Measurements from ENCODE around the gene USP28. TPM values are rescaled to one million over a fixed set of nuclear protein-coding genes. Genes with fewer than 3 reads are reported as not detected.
"Not testable (repeated sequence)": the region's sequence is repeated elsewhere in the genome, so short reads cannot be mapped to it uniquely, and the experiment has no call there.

USP28 gene
- 10 to 100 TPM; 36.6 to 39.9 TPM for total RNA-seq
- polyA plus RNA-seq (ENCODE audit: insufficient read depth, low read depth, low replicate concordance), result 23.2 TPM
- long read RNA-seq, donor 1, partial matches to known transcripts, result 0 of 4 reads
- long read RNA-seq, donor 1, other reads (novel, unspliced or antisense), result 0 of 4 reads
- long read RNA-seq, donor 2, result 0 reads

GRCh38 chr11:113875234-113876073, at the start of gene USP28:
TSS of gene USP28 (minus strand) at chr11:113875572. CDS start at chr11:113875501, 71 bp downstream.
- Histone ChIP-seq H3K27me3 (no peaks in the 10 kb centered on the region), H3K9me3 (no peaks in the 10 kb centered on the region), H3K4me1 (peaks cover 11% of the 10 kb centered on the region), H3K36me3 (ENCODE audit: low read depth, missing control alignments) (no peaks in the 10 kb centered on the region), H3K27ac (peak within 1 kb of the TSS; percentile 88 to 96), H3K4me3 (peak within 1 kb of the TSS; percentile 74 to 78)
- DNase-seq, result peak; percentile 98
- 0 to 1% methylated on average over 58 to 65 of the region's 95 CpGs for WGBS, 2 donors
- TF ChIP-seq POLR2A (IDR thresholded peaks at IDR 0.05) (peak; percentile 59), CTCF (IDR thresholded peaks at IDR 0.05) (peak in 1 of 3 experiments; percentile 4)
- intact Hi-C loops (cut with DNase I; ENCODE audit: low total_unique reads), result no loop called here

- H3K27me3 ChIP-seq, result no peaks in the 10 kb centered on the region
- no peak overlapping the region for H3K27ac ChIP-seq
- H3K36me3 ChIP-seq (ENCODE audit: low read depth, missing control alignments), result no peaks in the 10 kb centered on the region
- TF ChIP-seq POLR2A (IDR thresholded peaks at IDR 0.05), result no peak
- TF ChIP-seq CTCF (IDR thresholded peaks at IDR 0.05), result no peak
- WGBS, 2 donors, result 83 to 90% methylated on average over 2 of the region's 2 CpGs
- intact Hi-C loops (cut with DNase I; ENCODE audit: low total_unique reads), result no loop called here
- no peaks in the 10 kb centered on the region for H3K9me3 ChIP-seq
- no peaks in the 10 kb centered on the region for H3K4me1 ChIP-seq
- no peak overlapping the region for H3K4me3 ChIP-seq
- DNase-seq, result no peak
These were observed 48.2 kb upstream of the USP28 start for GRCh38 chr11:113923572-113923971.

GRCh38 chr11:113911491-113911890, 36.1 kb upstream of the USP28 start:
- H3K4me3 ChIP-seq; intact Hi-C loops (cut with DNase I; ENCODE audit: low total_unique reads); H3K36me3 ChIP-seq (ENCODE audit: low read depth, missing control alignments); H3K27ac ChIP-seq; H3K9me3 ChIP-seq; H3K4me1 ChIP-seq; DNase-seq; H3K27me3 ChIP-seq: not testable (repeated sequence)
- WGBS, 2 donors, result 89 to 91% methylated on average over 9 of the region's 9 CpGs

- 82 to 86% methylated on average over 9 of the region's 9 CpGs for WGBS, 2 donors
- Histone ChIP-seq H3K4me3 (no peak overlapping the region), H3K27ac (no peak overlapping the region), H3K36me3 (ENCODE audit: low read depth, missing control alignments) (no peaks in the 10 kb centered on the region), H3K4me1 (no peaks in the 10 kb centered on the region), H3K9me3 (no peaks in the 10 kb centered on the region), H3K27me3 (no peaks in the 10 kb centered on the region)
- intact Hi-C loops (cut with DNase I; ENCODE audit: low total_unique reads), result no loop called here
- no peak for DNase-seq
- TF ChIP-seq POLR2A (IDR thresholded peaks at IDR 0.05) (no peak), CTCF (IDR thresholded peaks at IDR 0.05) (no peak)
These were observed 32.7 kb upstream of the USP28 start for GRCh38 chr11:113908098-113908497.

GRCh38 chr11:113907681-113908080, 32.3 kb upstream of the USP28 start:
- DNase-seq, result no peak
- TF ChIP-seq POLR2A (IDR thresholded peaks at IDR 0.05) (no peak), CTCF (IDR thresholded peaks at IDR 0.05) (no peak)
- Histone ChIP-seq H3K4me3 (no peak overlapping the region), H3K36me3 (ENCODE audit: low read depth, missing control alignments) (no peaks in the 10 kb centered on the region), H3K4me1 (no peaks in the 10 kb centered on the region), H3K27me3 (no peaks in the 10 kb centered on the region), H3K27ac (no peak overlapping the region), H3K9me3 (no peaks in the 10 kb centered on the region)
- intact Hi-C loops (cut with DNase I; ENCODE audit: low total_unique reads), result no loop called here
- 81 to 90% methylated on average over 8 of the region's 8 CpGs for WGBS, 2 donors
